K562 (cell line): ENCODE results near the gene TRIM43. TPM values are rescaled to one million over a fixed set of nuclear protein-coding genes. Genes with fewer than 3 reads are reported as not detected.

Source experiments
- ARID3B ChIP-seq: fragments of 250-450 bp; sonication (Bioruptor Pico); IDR thresholded peaks from 2 replicates; pipeline ENCODE4 v1.4.0; 2020; ENCODE audit warnings: borderline replicate concordance
- CTCF ChIP-seq, 3 experiments: IDR thresholded peaks in 2 of 3; conservative IDR thresholded peaks in 1 of 3; 2 replicates each; pipeline ENCODE4 v1.5.1; 2011 to 2012; ENCODE audit warnings: low read length in 3 of 3, mild to moderate bottlenecking in 3 of 3, control low read depth in 2 of 3, improper control_type of control experiment in 1 of 3, inconsistent platforms in 1 of 3, low read depth in 1 of 3, mixed read lengths in 1 of 3, moderate library complexity in 1 of 3; ENCODE audit not compliant: insufficient read depth in 2 of 3
- E2F6 ChIP-seq, 2 experiments: IDR thresholded peaks; 2 replicates each; pipeline ENCODE4 v1.6.1; 2011; ENCODE audit warnings: borderline replicate concordance in 1 of 2, control low read depth in 1 of 2, low read depth in 1 of 2, low read length in 1 of 2, mild to moderate bottlenecking in 1 of 2, mixed read lengths in 1 of 2, moderate library complexity in 1 of 2; ENCODE audit not compliant: insufficient read depth in 1 of 2, insufficient read length in 1 of 2, poor library complexity in 1 of 2, severe bottlenecking in 1 of 2; ENCODE audit errors: extremely low read depth in 1 of 2
- KLF16 ChIP-seq: IDR thresholded peaks from 2 replicates; pipeline ENCODE4 v1.6.1; 2016; ENCODE audit warnings: antibody characterized with exemption
- MITF ChIP-seq: IDR thresholded peaks from 2 replicates; pipeline ENCODE4 v1.6.1; 2014; ENCODE audit warnings: antibody characterized with exemption
- SMARCA4 ChIP-seq: fragments of 450-650 bp; IDR thresholded peaks from 2 replicates; pipeline ENCODE4 v1.6.1; 2016
- SP1 ChIP-seq: sonication (generic); formaldehyde crosslinking; IDR thresholded peaks from 2 replicates; pipeline ENCODE4 v1.8.1; 2022; ENCODE audit warnings: mild to moderate bottlenecking, missing genetic modification reagents
- TAF7 ChIP-seq: fragments of 450-650 bp; IDR thresholded peaks from 2 replicates; pipeline ENCODE4 v1.6.1; 2016; ENCODE audit warnings: missing genetic modification characterization, missing compliant biosample characterization
- TAL1 ChIP-seq: fragments of 450-650 bp; IDR thresholded peaks from 2 replicates; pipeline ENCODE4 v1.6.1; 2016; ENCODE audit warnings: mild to moderate bottlenecking
- TOE1 ChIP-seq, 2 experiments: fragments of 450-650 bp in 1 of 2; sonication (generic) in 1 of 2; formaldehyde crosslinking in 1 of 2; IDR thresholded peaks; 2 replicates each; pipeline versions ENCODE4 v1.7.1 to v1.8.0; 2016 to 2022; ENCODE audit warnings: borderline replicate concordance in 2 of 2, mild to moderate bottlenecking in 2 of 2, antibody characterized with exemption in 1 of 2, inconsistent platforms in 1 of 2, low read depth in 1 of 2, missing genetic modification reagents in 1 of 2, moderate library complexity in 1 of 2
- U2AF1 ChIP-seq: fragments of 200-400 bp; formaldehyde crosslinking; optimal IDR thresholded peaks from 2 replicates; pipeline ENCODE3; 2017; ENCODE audit warnings: mild to moderate bottlenecking, low read depth, low read length, moderate library complexity
- ZBTB11 ChIP-seq, 3 experiments: fragments of 200-800 bp in 1 of 3; fragments of 250-450 bp in 1 of 3; fragments of 450-650 bp in 1 of 3; sonication (Bioruptor Pico) in 1 of 3; sonication (Bioruptor generic) in 1 of 3; formaldehyde crosslinking in 1 of 3; IDR thresholded peaks; 2 replicates each; pipeline versions ENCODE4 v1.6.1 to v1.8.0; 2016 to 2022; ENCODE audit warnings: mild to moderate bottlenecking in 2 of 3, missing genetic modification characterization in 2 of 3, missing compliant biosample characterization in 1 of 3, moderate library complexity in 1 of 3
- ZNF24 ChIP-seq: fragments of 450-650 bp; IDR thresholded peaks from 2 replicates; pipeline ENCODE4 v1.6.1; 2016
- ZNF3 ChIP-seq: fragments of 250-450 bp; sonication (Bioruptor Pico); IDR thresholded peaks from 2 replicates; pipeline ENCODE4 v1.5.0; 2021; ENCODE audit warnings: mild to moderate bottlenecking, moderate library complexity
- ZNF347 ChIP-seq: fragments of 450-650 bp; formaldehyde crosslinking; IDR thresholded peaks from 2 replicates; pipeline ENCODE4 v1.4.0; 2020; ENCODE audit warnings: low read depth, mild to moderate bottlenecking, moderate library complexity
- ZNF785 ChIP-seq: fragments of 250-450 bp; sonication (Bioruptor Pico); IDR thresholded peaks from 2 replicates; pipeline ENCODE4 v1.4.0; 2020; ENCODE audit warnings: mild to moderate bottlenecking
- polyA plus RNA-seq, 8 experiments: library from polyadenylated mRNA; depleted of rRNA in 4 of 8; stranded (reverse) in 5 of 8; unstranded in 3 of 8; fragments of >200 nt; fragmentation: Nextera tagmentation in 2 of 8; fragmentation: Illumina TruSeq in 1 of 8; extraction: Ambion mirVana in 2 of 8; extraction: Trizol in 1 of 8; gene quantifications; 2 replicates each; pipeline versions ENCODE4 v1.2.1 to v1.2.3, GENCODE V29; 2011 to 2014; ENCODE audit warnings: inconsistent platforms in 1 of 8, missing spikeins in 1 of 8
- total RNA-seq, 7 experiments: library from RNA; depleted of rRNA in 6 of 7; stranded (reverse); fragments of >200 nt in 6 of 7; fragmentation: Illumina TruSeq in 2 of 7; extraction: Trizol in 2 of 7; gene quantifications; 2 replicates each; pipeline versions ENCODE4 v1.2.1 to v1.2.3, GENCODE V29; 2011 to 2021; ENCODE audit warnings: low replicate concordance in 1 of 7

The TRIM43 gene
- total and polyA plus RNA-seq, 9 of the 15 experiments (the other 6 are each of a cell fraction or from before 2014, with no cell fraction given): not detected

- TF ChIP-seq TOE1 (IDR thresholded peaks at IDR 0.05; ENCODE audit: borderline replicate concordance) (no peak), TOE1 (CRISPR knock-in tag; IDR thresholded peaks at IDR 0.05; ENCODE audit: borderline replicate concordance, low read depth) (no peak), MITF (peak; percentile 53; the same call in 1 of the 2 replicates), CTCF (IDR thresholded peaks at IDR 0.05 in 2 of 3, conservative IDR thresholded peaks at IDR 0.05 in 1 of 3; ENCODE audit: insufficient read depth in 2 of 3, low read depth in 1 of 3, low read length in 3 of 3) (peak in 1 of 3 experiments; percentile 13; a peak in 1 of 6 replicates), U2AF1 (no peak), ZBTB11 (CRISPR knock-in tag; IDR thresholded peaks at IDR 0.05) (peak in 1 of 3 experiments; percentile 48; a peak in 2 of 6 replicates), ZNF347 (no peak), ZNF3 (CRISPR knock-in tag) (no peak), SMARCA4 (peak; percentile 73), TAL1 (peak; percentile 71), ZNF785 (CRISPR knock-in tag) (no peak), E2F6 (IDR thresholded peaks at IDR 0.05; ENCODE audit: borderline replicate concordance in 1 of 2, extremely low read depth in 1 of 2, insufficient read depth in 1 of 2, insufficient read length in 1 of 2, low read depth in 1 of 2, low read length in 1 of 2, poor library complexity in 1 of 2, severe bottlenecking in 1 of 2) (peak in 1 of 2 experiments; percentile 48), KLF16 (0 out of 2 replicates have a peak, but pooled peaks have one; percentile 17), TAF7 (no peak), ARID3B (CRISPR knock-in tag) (no peak), SP1 (no peak), ZNF24 (peak; percentile 12; the same call in 1 of the 2 replicates)
Observed at GRCh38 chr2:95551055-95551568, 40.7 kb upstream of the TRIM43 start (continued).
